NT2/D1 (cell line): ENCODE results near the gene GRSF1.

ENCODE experiments used
- DNase-seq: peaks from one replicate; pipeline ENCODE4 v3.0.0-alpha.2; 2011; ENCODE audit warnings: low read depth, low spot score
- H3K27me3 ChIP-seq: 2 replicates; pipeline ENCODE4 v1.6.0; 2011; ENCODE audit warnings: mild to moderate bottlenecking; ENCODE audit not compliant: insufficient read length, insufficient read depth
- H3K36me3 ChIP-seq: 2 replicates; pipeline ENCODE4 v1.6.1; 2011; ENCODE audit warnings: mild to moderate bottlenecking, low read length, mixed read lengths; ENCODE audit not compliant: insufficient read depth, insufficient read length
- H3K4me1 ChIP-seq: 2 replicates; pipeline ENCODE4 v1.5.1; 2011; ENCODE audit not compliant: insufficient read depth, insufficient read length
- H3K4me3 ChIP-seq: 2 replicates; pipeline ENCODE4 v1.5.1; 2011; ENCODE audit warnings: low read depth; ENCODE audit not compliant: insufficient read length
- H3K9ac ChIP-seq: 2 replicates; pipeline ENCODE4 v1.6.0; 2011; ENCODE audit warnings: low read depth; ENCODE audit not compliant: insufficient read length
- H3K9me3 ChIP-seq: 2 replicates; pipeline ENCODE4 v1.5.1; 2011; ENCODE audit warnings: mild to moderate bottlenecking, low read length; ENCODE audit not compliant: insufficient read depth
- SUZ12 ChIP-seq: IDR thresholded peaks from 2 replicates; pipeline ENCODE4 v1.6.1; 2011; ENCODE audit not compliant: insufficient read length, insufficient read depth; ENCODE audit errors: extremely low read depth
- YY1 ChIP-seq: IDR thresholded peaks from 2 replicates; pipeline ENCODE4 v1.6.1; 2011; ENCODE audit not compliant: insufficient read length, insufficient read depth
- ZNF274 ChIP-seq: IDR thresholded peaks from 2 replicates; pipeline ENCODE4 v1.6.1; 2011; ENCODE audit warnings: mild to moderate bottlenecking, low read depth, low read length

GRSF1 gene

GRCh38 chr4:70808151-70808550 is 31.5 kb downstream of the GRSF1 start:
- H3K36me3 ChIP-seq, result peaks cover 6% of the 10 kb centered on the region
- TF ChIP-seq ZNF274 (no peak), SUZ12 (no peak), YY1 (no peak)
- no peaks in the 10 kb centered on the region for H3K27me3 ChIP-seq
- H3K4me1 ChIP-seq, result no peaks in the 10 kb centered on the region
- H3K9me3 ChIP-seq, result no peaks in the 10 kb centered on the region
- H3K4me3 ChIP-seq, result no peak overlapping the region
- H3K9ac ChIP-seq, result no peak overlapping the region
- DNase-seq, result no peak

- Histone ChIP-seq H3K9ac (no peak overlapping the region), H3K4me3 (no peak overlapping the region), H3K27me3 (no peaks in the 10 kb centered on the region), H3K36me3 (peaks cover 6% of the 10 kb centered on the region), H3K9me3 (no peaks in the 10 kb centered on the region), H3K4me1 (no peaks in the 10 kb centered on the region)
- TF ChIP-seq ZNF274, result no peak
- TF ChIP-seq YY1, result no peak
- no peak for TF ChIP-seq SUZ12
- DNase-seq, result no peak
These were observed 36.6 kb downstream of the GRSF1 start for GRCh38 chr4:70802928-70803580.

DNA sequence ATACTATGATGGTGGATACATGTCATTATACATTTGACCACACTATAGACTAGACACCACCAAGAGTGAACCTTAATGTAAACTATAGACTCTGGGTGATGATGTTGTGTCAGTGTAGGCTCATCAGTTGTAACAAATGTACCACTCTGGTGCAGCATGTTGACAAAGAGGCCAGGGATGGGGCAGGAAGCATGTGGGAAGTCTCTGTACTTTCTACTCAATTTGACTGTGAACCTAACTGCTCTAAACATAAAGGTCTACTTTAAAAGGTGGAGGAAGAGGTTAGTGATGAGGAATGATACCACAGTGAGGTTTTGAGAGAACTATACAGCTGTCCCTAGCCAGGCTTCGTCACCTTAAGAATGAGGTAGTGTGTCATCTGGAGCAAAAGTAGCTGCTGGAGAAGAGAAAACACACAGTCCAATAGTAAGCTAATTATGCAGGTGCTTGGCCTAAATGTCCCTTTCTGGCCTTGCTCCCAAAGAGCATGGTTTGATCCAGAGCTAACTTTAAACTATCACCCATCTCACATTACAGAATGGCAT is 38.4 kb downstream of the GRSF1 start:
- Histone ChIP-seq H3K4me3 (no peak overlapping the region), H3K27me3 (no peaks in the 10 kb centered on the region), H3K4me1 (no peaks in the 10 kb centered on the region), H3K9me3 (no peaks in the 10 kb centered on the region), H3K36me3 (peaks cover 3% of the 10 kb centered on the region), H3K9ac (no peak overlapping the region)
- TF ChIP-seq SUZ12 (no peak), ZNF274 (no peak)
- no peak for DNase-seq

- Histone ChIP-seq H3K9me3 (no peaks in the 10 kb centered on the region), H3K9ac (no peak overlapping the region), H3K36me3 (peaks cover 10% of the 10 kb centered on the region), H3K4me3 (no peak overlapping the region), H3K27me3 (no peaks in the 10 kb centered on the region), H3K4me1 (no peaks in the 10 kb centered on the region)
- TF ChIP-seq YY1, result no peak
- TF ChIP-seq SUZ12, result no peak
- TF ChIP-seq ZNF274, result no peak
- DNase-seq, result no peak
These were observed 46.1 kb downstream of the GRSF1 start for GRCh38 chr4:70793626-70794025.

DNA sequence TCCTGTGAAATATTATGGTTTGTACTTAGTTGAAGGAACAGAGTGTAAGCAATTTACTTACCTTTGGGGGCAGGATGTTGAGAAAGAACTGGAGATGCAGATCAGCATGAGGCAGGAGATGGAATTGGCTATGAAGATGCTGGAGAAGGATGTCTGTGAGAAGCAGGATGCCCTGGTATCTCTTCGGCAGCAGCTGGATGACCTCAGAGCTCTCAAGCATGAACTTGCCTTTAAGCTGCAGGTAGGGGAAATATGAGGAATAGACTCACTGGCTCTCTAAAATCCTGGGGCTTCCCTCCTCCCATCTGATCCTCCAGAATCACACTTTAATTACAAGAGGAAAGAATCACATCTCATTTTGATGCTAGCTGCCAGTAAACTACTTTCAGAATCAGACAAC is 51.0 kb downstream of the GRSF1 start:
- no peak for DNase-seq
- Histone ChIP-seq H3K4me1 (no peaks in the 10 kb centered on the region), H3K36me3 (peaks cover 12% of the 10 kb centered on the region), H3K9ac (no peak overlapping the region), H3K4me3 (no peak overlapping the region), H3K9me3 (no peaks in the 10 kb centered on the region), H3K27me3 (no peaks in the 10 kb centered on the region)
- no peak for TF ChIP-seq YY1
- TF ChIP-seq ZNF274, result no peak
- no peak for TF ChIP-seq SUZ12

- H3K36me3 ChIP-seq, result peaks cover 9% of the 10 kb centered on the region
These were observed 52.2 kb downstream of the GRSF1 start for GRCh38 chr4:70787496-70787895.

GRCh38 chr4:70783096-70783495 is 56.6 kb downstream of the GRSF1 start:
- Histone ChIP-seq H3K4me3 (no peak overlapping the region), H3K27me3 (no peaks in the 10 kb centered on the region), H3K9ac (no peak overlapping the region), H3K36me3 (peaks cover 12% of the 10 kb centered on the region), H3K4me1 (no peaks in the 10 kb centered on the region), H3K9me3 (no peaks in the 10 kb centered on the region)
- DNase-seq, result no peak
- TF ChIP-seq YY1 (no peak), ZNF274 (no peak), SUZ12 (no peak)

More at GRCh38 chr4:70787496-70787895, 52.2 kb downstream of the GRSF1 start:
- H3K27me3 ChIP-seq, result no peaks in the 10 kb centered on the region
- no peaks in the 10 kb centered on the region for H3K4me1 ChIP-seq
- TF ChIP-seq YY1 (no peak), ZNF274 (no peak), SUZ12 (no peak)
- no peak for DNase-seq
- no peak overlapping the region for H3K9ac ChIP-seq
- H3K9me3 ChIP-seq, result no peaks in the 10 kb centered on the region
- H3K4me3 ChIP-seq, result no peak overlapping the region

- Histone ChIP-seq H3K4me1 (no peaks in the 10 kb centered on the region), H3K36me3 (peaks cover 13% of the 10 kb centered on the region), H3K27me3 (no peaks in the 10 kb centered on the region), H3K9me3 (no peaks in the 10 kb centered on the region), H3K9ac (no peak overlapping the region), H3K4me3 (no peak overlapping the region)
- DNase-seq, result no peak
- TF ChIP-seq ZNF274 (no peak), SUZ12 (no peak), YY1 (no peak)
These were observed 60.7 kb downstream of the GRSF1 start for GRCh38 chr4:70778888-70779422.
